ENCODE results near the gene CACNA1B. TPM values are rescaled to one million over a fixed set of nuclear protein-coding genes. Genes with fewer than 3 reads are reported as not detected.

The CACNA1B gene
- total RNA-seq, 1 donor from 2014 or later, result 84.4 TPM

DNA sequence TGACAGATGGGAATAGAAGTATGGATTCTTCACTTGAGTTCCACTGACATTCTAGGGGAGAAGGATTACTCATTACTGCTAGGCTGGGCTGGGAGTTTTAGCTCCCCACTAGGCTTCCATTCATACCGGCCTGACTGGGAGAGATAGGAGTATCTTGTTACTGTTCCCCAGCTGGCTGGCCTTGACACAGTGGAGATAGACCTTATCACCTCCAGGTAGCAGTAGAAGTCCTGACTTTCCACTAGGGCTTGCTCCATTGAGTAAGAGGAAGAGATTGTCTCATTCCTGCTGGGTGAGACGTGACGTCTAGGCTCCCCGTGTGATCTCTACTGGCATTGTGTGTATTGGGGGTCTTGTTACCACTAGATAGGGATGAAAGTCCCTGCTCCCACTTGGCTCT, 156.4 kb downstream of the CACNA1B start:
- Mint-ChIP-seq H3K27me3 (ENCODE audit: unreplicated experiment) (no peaks in the 10 kb centered on the region), H3K4me3 (ENCODE audit: unreplicated experiment) (no peak overlapping the region), H3K9me3 (ENCODE audit: unreplicated experiment) (peaks cover 4% of the 10 kb centered on the region), H3K36me3 (ENCODE audit: unreplicated experiment) (peaks cover 19% of the 10 kb centered on the region), H3K27ac (ENCODE audit: unreplicated experiment) (no peak overlapping the region), H3K4me1 (ENCODE audit: low read depth, unreplicated experiment) (no peaks in the 10 kb centered on the region)
- TF ChIP-seq, protein P1, sequence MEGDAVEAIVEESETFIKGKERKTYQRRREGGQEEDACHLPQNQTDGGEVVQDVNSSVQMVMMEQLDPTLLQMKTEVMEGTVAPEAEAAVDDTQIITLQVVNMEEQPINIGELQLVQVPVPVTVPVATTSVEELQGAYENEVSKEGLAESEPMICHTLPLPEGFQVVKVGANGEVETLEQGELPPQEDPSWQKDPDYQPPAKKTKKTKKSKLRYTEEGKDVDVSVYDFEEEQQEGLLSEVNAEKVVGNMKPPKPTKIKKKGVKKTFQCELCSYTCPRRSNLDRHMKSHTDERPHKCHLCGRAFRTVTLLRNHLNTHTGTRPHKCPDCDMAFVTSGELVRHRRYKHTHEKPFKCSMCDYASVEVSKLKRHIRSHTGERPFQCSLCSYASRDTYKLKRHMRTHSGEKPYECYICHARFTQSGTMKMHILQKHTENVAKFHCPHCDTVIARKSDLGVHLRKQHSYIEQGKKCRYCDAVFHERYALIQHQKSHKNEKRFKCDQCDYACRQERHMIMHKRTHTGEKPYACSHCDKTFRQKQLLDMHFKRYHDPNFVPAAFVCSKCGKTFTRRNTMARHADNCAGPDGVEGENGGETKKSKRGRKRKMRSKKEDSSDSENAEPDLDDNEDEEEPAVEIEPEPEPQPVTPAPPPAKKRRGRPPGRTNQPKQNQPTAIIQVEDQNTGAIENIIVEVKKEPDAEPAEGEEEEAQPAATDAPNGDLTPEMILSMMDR (IDR thresholded peaks at IDR 0.05; ENCODE audit: partially characterized antibody, unreplicated experiment), result no peak
- no peak for DNase-seq

DNA sequence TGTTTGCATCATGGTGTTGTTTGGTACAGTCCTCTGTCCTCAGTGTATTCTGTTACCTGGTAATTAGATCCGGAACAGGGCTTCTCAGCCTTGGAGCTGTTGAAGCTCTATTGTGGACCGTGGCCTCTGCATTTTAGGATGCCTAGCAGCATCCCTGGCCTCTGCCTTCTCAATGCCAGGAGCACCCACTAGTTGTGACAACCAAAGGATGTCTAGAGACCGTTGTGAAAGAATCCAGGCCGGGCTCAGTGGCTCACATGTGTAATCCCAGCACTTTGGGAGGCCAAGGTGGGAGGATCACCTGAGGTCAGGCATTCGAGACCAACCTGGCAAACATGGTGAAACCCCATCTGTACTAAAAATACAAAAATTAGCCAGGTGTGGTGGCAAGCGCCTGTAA, 159.6 kb downstream of the CACNA1B start:
- Mint-ChIP-seq H3K27me3 (ENCODE audit: unreplicated experiment) (no peaks in the 10 kb centered on the region), H3K4me3 (ENCODE audit: unreplicated experiment) (no peak overlapping the region), H3K9me3 (ENCODE audit: unreplicated experiment) (peaks cover 2% of the 10 kb centered on the region), H3K36me3 (ENCODE audit: unreplicated experiment) (peaks cover 20% of the 10 kb centered on the region), H3K4me1 (ENCODE audit: low read depth, unreplicated experiment) (no peaks in the 10 kb centered on the region), H3K27ac (ENCODE audit: unreplicated experiment) (no peak overlapping the region)
- TF ChIP-seq, protein P1 (IDR thresholded peaks at IDR 0.05; ENCODE audit: partially characterized antibody, unreplicated experiment), result no peak
- DNase-seq, result no peak

DNA sequence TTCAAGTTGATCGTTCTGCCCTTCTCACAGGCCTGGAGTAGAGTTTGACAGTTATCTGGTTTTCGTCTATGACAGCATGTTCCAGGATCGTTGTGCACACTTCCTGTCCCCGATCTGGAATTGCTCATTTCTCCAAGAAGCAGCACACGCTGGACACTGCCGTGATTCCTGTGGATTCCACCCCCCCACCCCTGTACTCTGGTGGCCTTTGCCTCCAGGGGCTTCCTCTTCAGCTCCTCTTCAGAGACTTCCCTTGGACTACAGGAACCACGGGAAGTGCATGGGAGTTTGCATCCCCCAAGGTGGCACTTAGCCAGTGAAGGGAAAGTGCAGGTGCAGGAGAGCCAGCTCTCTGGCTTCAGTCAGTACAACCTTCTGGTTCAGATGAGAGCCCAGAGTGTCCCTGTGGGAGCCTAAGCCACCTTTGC, 160.7 kb downstream of the CACNA1B start:
- no peak for DNase-seq
- H3K27me3 Mint-ChIP-seq (ENCODE audit: unreplicated experiment), result peaks cover 2% of the 10 kb centered on the region
- no peak overlapping the region for H3K27ac Mint-ChIP-seq (ENCODE audit: unreplicated experiment)
- TF ChIP-seq, protein P1 (IDR thresholded peaks at IDR 0.05; ENCODE audit: partially characterized antibody, unreplicated experiment), result no peak
- no peaks in the 10 kb centered on the region for H3K4me1 Mint-ChIP-seq (ENCODE audit: low read depth, unreplicated experiment)
- H3K9me3 Mint-ChIP-seq (ENCODE audit: unreplicated experiment), result peaks cover 5% of the 10 kb centered on the region
- H3K4me3 Mint-ChIP-seq (ENCODE audit: unreplicated experiment), result no peak overlapping the region
- peaks cover 9% of the 10 kb centered on the region for H3K36me3 Mint-ChIP-seq (ENCODE audit: unreplicated experiment)

- Mint-ChIP-seq H3K36me3 (ENCODE audit: unreplicated experiment) (peaks cover 4% of the 10 kb centered on the region), H3K4me1 (ENCODE audit: low read depth, unreplicated experiment) (peaks cover 3% of the 10 kb centered on the region), H3K9me3 (ENCODE audit: unreplicated experiment) (peaks cover 13% of the 10 kb centered on the region), H3K27ac (ENCODE audit: unreplicated experiment) (no peak overlapping the region), H3K27me3 (ENCODE audit: unreplicated experiment) (peaks cover 10% of the 10 kb centered on the region), H3K4me3 (ENCODE audit: unreplicated experiment) (no peak overlapping the region)
- TF ChIP-seq, protein P1 (IDR thresholded peaks at IDR 0.05; ENCODE audit: partially characterized antibody, unreplicated experiment), result no peak
- no peak for DNase-seq
Observed at GRCh38 chr9:138040446-138041430, 163.2 kb downstream of the CACNA1B start.

DNA sequence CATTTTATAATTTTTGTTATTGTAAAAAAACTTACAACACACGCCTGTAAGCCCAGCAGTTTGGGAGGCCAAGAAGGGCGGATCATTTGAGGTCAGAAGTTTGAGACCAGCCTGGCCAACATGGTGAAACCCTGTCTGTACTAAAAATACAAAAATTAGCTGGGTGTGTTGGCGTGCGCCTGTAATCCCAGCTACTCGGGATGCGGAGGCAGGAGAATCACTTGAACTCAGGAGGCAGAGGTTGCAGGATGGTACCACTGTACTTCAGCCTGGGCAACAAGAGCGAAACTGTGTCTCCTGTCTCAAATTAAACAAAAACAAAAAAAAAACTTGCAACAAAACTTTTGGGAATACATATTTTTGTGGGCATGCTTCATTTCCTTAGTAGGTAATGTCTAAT, 164.6 kb downstream of the CACNA1B start:
- TF ChIP-seq, protein P1 (IDR thresholded peaks at IDR 0.05; ENCODE audit: partially characterized antibody, unreplicated experiment), result no peak
- H3K4me1 Mint-ChIP-seq (ENCODE audit: low read depth, unreplicated experiment), result peaks cover 6% of the 10 kb centered on the region

More for the DNA sequence above, 164.6 kb downstream of the CACNA1B start:
- peaks cover 14% of the 10 kb centered on the region for H3K9me3 Mint-ChIP-seq (ENCODE audit: unreplicated experiment)
- no peak overlapping the region for H3K27ac Mint-ChIP-seq (ENCODE audit: unreplicated experiment)
- peaks cover 13% of the 10 kb centered on the region for H3K27me3 Mint-ChIP-seq (ENCODE audit: unreplicated experiment)
- H3K4me3 Mint-ChIP-seq (ENCODE audit: unreplicated experiment), result no peak overlapping the region
- peaks cover 4% of the 10 kb centered on the region for H3K36me3 Mint-ChIP-seq (ENCODE audit: unreplicated experiment)
- no peak for DNase-seq

Measured in glutamatergic neuron (in vitro differentiated cells).